ENCODE measurements around the gene GPHA2. TPM values are rescaled to one million over a fixed set of nuclear protein-coding genes. Genes with fewer than 3 reads are reported as not detected.

The GPHA2 gene
- total RNA-seq, 1 donor from 2014 or later: not detected

GRCh38 chr11:64926689-64927088 lies 9.0 kb downstream of the GPHA2 start:
- Histone ChIP-seq H3K27ac (no peak overlapping the region), H3K9me3 (ENCODE audit: low read depth) (no peaks in the 10 kb centered on the region), H3K9ac (no peak overlapping the region), H3K4me1 (no peaks in the 10 kb centered on the region), H3K4me3 (no peak overlapping the region), H3F3A (ENCODE audit: low read depth) (no peaks in the 10 kb centered on the region), H2AFZ (replicated peaks) (no peak overlapping the region), H3K27me3 (peaks cover 7% of the 10 kb centered on the region), H3K36me3 (no peaks in the 10 kb centered on the region), H3K4me2 (no peak overlapping the region), H3K79me2 (ENCODE audit: low read depth) (no peaks in the 10 kb centered on the region), H4K20me1 (ENCODE audit: low read depth) (no peaks in the 10 kb centered on the region)
- peaks cover 3% of the 10 kb centered on the region for H3K27me3 Mint-ChIP-seq (ENCODE audit: insufficient read depth, low read depth)
- no peak for DNase-seq (ENCODE audit: low spot score)
- peaks cover 2% of the 10 kb centered on the region for H3K36me3 Mint-ChIP-seq
- no peak overlapping the region for H3K27ac Mint-ChIP-seq
- H3K4me3 Mint-ChIP-seq: peak overlapping the region; percentile 72
- no peaks in the 10 kb centered on the region for H3K9me3 Mint-ChIP-seq
- H3K4me1 Mint-ChIP-seq: peaks cover 13% of the 10 kb centered on the region
- TF ChIP-seq EZH2phosphoT487 (IDR thresholded peaks at IDR 0.05) (no peak), EZH2 (IDR thresholded peaks at IDR 0.05) (no peak)
- TF ChIP-seq, protein P1, sequence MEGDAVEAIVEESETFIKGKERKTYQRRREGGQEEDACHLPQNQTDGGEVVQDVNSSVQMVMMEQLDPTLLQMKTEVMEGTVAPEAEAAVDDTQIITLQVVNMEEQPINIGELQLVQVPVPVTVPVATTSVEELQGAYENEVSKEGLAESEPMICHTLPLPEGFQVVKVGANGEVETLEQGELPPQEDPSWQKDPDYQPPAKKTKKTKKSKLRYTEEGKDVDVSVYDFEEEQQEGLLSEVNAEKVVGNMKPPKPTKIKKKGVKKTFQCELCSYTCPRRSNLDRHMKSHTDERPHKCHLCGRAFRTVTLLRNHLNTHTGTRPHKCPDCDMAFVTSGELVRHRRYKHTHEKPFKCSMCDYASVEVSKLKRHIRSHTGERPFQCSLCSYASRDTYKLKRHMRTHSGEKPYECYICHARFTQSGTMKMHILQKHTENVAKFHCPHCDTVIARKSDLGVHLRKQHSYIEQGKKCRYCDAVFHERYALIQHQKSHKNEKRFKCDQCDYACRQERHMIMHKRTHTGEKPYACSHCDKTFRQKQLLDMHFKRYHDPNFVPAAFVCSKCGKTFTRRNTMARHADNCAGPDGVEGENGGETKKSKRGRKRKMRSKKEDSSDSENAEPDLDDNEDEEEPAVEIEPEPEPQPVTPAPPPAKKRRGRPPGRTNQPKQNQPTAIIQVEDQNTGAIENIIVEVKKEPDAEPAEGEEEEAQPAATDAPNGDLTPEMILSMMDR (IDR thresholded peaks at IDR 0.05): no peak

DNA sequence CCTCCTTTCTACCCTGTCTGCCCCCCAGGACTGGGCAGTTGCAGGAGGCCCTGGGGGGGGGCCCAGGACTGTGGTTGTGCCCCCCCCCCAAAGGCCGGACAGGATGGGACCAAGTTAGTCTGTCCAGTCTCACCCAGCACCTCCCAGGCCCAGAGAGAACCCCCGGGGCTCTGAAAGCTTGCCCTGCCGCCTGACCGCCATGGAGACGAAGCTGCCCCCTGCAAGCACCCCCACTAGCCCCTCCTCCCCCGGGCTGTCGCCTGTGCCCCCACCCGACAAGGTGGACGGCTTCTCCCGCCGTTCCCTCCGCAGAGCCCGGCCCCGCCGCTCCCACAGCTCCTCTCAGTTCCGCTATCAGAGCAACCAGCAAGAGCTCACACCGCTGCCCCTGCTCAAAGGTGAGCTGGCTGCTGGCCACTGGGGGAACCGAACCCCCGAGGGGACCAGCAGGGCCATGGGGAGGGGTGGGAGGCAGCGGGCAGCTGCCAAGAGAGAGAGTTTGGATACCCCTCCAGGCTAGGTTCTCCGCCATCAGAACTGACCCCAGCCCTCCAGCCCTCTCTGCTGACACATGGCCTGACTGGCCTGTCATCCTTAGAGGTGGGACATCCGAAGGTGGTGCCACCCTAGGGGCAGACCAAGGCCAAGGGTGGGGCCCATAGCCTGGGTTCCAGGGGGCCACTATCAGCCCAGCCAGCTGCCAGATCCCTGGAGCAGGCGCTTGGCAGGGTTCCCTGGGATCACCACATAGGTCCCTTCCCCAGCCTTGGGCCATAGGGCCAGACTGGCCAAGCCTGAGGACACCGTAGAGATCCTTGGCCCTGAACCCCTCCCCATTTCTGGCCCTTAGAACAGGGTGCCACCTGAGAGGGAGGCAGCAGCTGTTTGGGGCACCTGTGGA lies 9.9 kb downstream of the GPHA2 start:
- TF ChIP-seq EZH2phosphoT487 (IDR thresholded peaks at IDR 0.05) (no peak), EZH2 (IDR thresholded peaks at IDR 0.05) (no peak)
- TF ChIP-seq, protein P1 (IDR thresholded peaks at IDR 0.05): no peak
- Mint-ChIP-seq H3K4me3 (peak overlapping the region; percentile 92), H3K36me3 (peaks cover 2% of the 10 kb centered on the region), H3K4me1 (peaks cover 13% of the 10 kb centered on the region), H3K9me3 (no peaks in the 10 kb centered on the region), H3K27me3 (ENCODE audit: insufficient read depth, low read depth) (peaks cover 3% of the 10 kb centered on the region), H3K27ac (peak overlapping the region; percentile 81)
- H3K36me3 ChIP-seq: no peaks in the 10 kb centered on the region
- no peak overlapping the region for H3K9ac ChIP-seq
- no peaks in the 10 kb centered on the region for H4K20me1 ChIP-seq (ENCODE audit: low read depth)
- H3K4me1 ChIP-seq: no peaks in the 10 kb centered on the region
- peak overlapping the region; percentile 96 for H3K4me2 ChIP-seq
- no peak overlapping the region for H3K27ac ChIP-seq
- H3F3A ChIP-seq (ENCODE audit: low read depth): no peaks in the 10 kb centered on the region
- H3K27me3 ChIP-seq: peaks cover 7% of the 10 kb centered on the region
- H3K79me2 ChIP-seq (ENCODE audit: low read depth): no peaks in the 10 kb centered on the region
- H3K9me3 ChIP-seq (ENCODE audit: low read depth): no peaks in the 10 kb centered on the region
- peak overlapping the region; percentile 81 for H3K4me3 ChIP-seq
- peak; percentile 31 for DNase-seq (ENCODE audit: low spot score)
- no peak overlapping the region for H2AFZ ChIP-seq (replicated peaks)

DNA sequence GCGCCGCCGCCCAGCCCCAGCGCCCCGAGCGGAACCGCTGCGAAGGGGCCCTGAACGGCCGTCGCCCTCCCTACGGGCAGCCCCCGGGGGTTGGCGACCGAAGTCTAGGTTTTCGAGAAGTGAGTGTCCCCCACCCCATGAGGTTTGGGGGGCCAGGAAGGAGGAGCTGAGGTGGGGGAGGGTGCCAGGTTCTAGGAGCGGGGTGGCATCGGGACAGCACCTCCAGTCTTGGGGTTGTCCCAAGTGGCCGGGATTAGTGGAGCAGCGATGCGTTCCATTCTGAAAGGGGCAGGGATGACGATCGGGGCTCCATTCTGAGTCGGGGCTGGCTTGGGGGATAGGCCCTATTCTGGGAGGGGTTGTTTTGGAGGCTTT lies 10.8 kb downstream of the GPHA2 start:
- H3K9ac ChIP-seq: peak overlapping the region; percentile 16
- no peaks in the 10 kb centered on the region for H4K20me1 ChIP-seq (ENCODE audit: low read depth)
- Mint-ChIP-seq H3K4me1 (peaks cover 13% of the 10 kb centered on the region), H3K27me3 (ENCODE audit: insufficient read depth, low read depth) (peaks cover 3% of the 10 kb centered on the region), H3K9me3 (no peaks in the 10 kb centered on the region), H3K4me3 (peak overlapping the region; percentile 92), H3K36me3 (peaks cover 2% of the 10 kb centered on the region), H3K27ac (peak overlapping the region; percentile 66)
- no peaks in the 10 kb centered on the region for H3K4me1 ChIP-seq
- no peak overlapping the region for H3K27ac ChIP-seq
- H3K4me2 ChIP-seq: peak overlapping the region; percentile 96
- peak overlapping the region; percentile 95 for H2AFZ ChIP-seq (replicated peaks)
- TF ChIP-seq, protein P1 (IDR thresholded peaks at IDR 0.05): no peak
- no peak for TF ChIP-seq EZH2phosphoT487 (IDR thresholded peaks at IDR 0.05)
- TF ChIP-seq EZH2 (IDR thresholded peaks at IDR 0.05): no peak
- no peaks in the 10 kb centered on the region for H3K36me3 ChIP-seq
- H3K79me2 ChIP-seq (ENCODE audit: low read depth): no peaks in the 10 kb centered on the region
- peaks cover 7% of the 10 kb centered on the region for H3K27me3 ChIP-seq
- peak overlapping the region; percentile 81 for H3K4me3 ChIP-seq
- no peaks in the 10 kb centered on the region for H3K9me3 ChIP-seq (ENCODE audit: low read depth)
- DNase-seq (ENCODE audit: low spot score): peak; percentile 66
- H3F3A ChIP-seq (ENCODE audit: low read depth): no peaks in the 10 kb centered on the region

All from neural progenitor cell (in vitro differentiated cells).